HUES48 (cell line): ENCODE data around the gene IFNL2.
"Not testable (repeated sequence)": the region's sequence is repeated elsewhere in the genome, so short reads cannot be mapped to it uniquely, and the experiment has no call there.

Experiments
- H3K27ac ChIP-seq: one replicate; pipeline ENCODE4 v1.7.0; 2013; ENCODE audit warnings: low read depth, low read length, inconsistent platforms
- H3K27me3 ChIP-seq: 2 replicates; pipeline ENCODE4 v1.6.1; 2013; ENCODE audit warnings: mild to moderate bottlenecking, low read length; ENCODE audit not compliant: control insufficient read depth, insufficient read depth
- H3K36me3 ChIP-seq: 2 replicates; pipeline ENCODE4 v1.6.1; 2013; ENCODE audit warnings: low read length; ENCODE audit not compliant: control insufficient read depth, insufficient read depth
- H3K4me1 ChIP-seq: 2 replicates; pipeline ENCODE4 v1.6.1; 2013; ENCODE audit warnings: mild to moderate bottlenecking, low read length; ENCODE audit not compliant: control insufficient read depth, insufficient read depth
- H3K4me3 ChIP-seq: 2 replicates; pipeline ENCODE4 v1.5.1; 2013; ENCODE audit warnings: mild to moderate bottlenecking, low read depth, low read length
- H3K9ac ChIP-seq: 2 replicates; pipeline ENCODE4 v1.6.1; 2013; ENCODE audit warnings: mild to moderate bottlenecking, low read depth, low read length, moderate library complexity
- H3K9me3 ChIP-seq: 2 replicates; pipeline ENCODE4 v1.6.1; 2013; ENCODE audit warnings: low read length; ENCODE audit not compliant: control insufficient read depth, insufficient read depth

The IFNL2 gene

DNA sequence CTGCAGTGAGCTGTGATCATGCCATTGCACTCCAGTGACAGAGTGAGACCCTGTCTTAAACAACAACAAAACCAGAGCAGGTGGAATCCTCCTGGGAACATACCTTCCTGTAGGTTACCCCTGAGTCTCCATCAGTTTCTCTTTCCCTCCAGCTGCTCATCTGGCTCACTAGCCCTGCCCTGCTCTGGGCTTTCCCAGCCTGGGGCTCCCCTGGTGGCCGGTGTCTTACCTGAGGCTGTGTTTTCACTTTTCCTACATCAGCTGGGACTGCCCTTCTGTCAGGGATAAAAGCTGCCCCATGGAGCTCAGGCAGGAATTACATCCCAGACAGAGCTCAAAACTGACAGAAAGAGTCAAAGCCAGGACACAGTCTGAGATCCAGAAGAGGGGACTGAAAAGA is at the start of gene IFNL2:
Gene IFNL2, plus strand, starts transcription at position 312 of the 400 bp plus-strand sequence. CDS start 173 bp downstream, outside the sequence.
- not testable (repeated sequence) for H3K27ac ChIP-seq, H3K36me3 ChIP-seq, H3K9ac ChIP-seq, H3K4me3 ChIP-seq, H3K9me3 ChIP-seq, H3K4me1 ChIP-seq
- peaks cover 45% of the 10 kb centered on the region for H3K27me3 ChIP-seq

DNA sequence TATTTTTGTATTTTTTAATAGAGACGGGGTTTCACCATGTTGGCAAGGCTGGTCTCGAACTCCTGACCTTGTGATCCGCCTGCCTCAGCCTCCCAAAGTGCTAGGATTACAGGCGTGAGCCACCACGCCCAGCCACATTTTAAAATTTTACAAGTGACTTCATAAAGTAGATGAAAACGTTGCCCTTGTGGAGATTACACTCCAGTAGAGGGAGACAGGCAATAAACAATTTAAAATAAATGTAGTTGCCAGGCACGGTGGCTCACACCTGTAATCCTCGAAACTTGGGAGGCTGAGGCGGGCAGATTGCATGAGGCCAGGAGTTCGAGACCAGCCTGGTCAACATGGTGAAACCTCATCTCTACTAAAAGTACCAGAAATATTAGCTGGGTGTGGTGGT is 49.1 kb upstream of the IFNL2 start:
- not testable (repeated sequence) for H3K36me3 ChIP-seq, H3K4me1 ChIP-seq, H3K27me3 ChIP-seq, H3K27ac ChIP-seq, H3K9ac ChIP-seq, H3K4me3 ChIP-seq, H3K9me3 ChIP-seq

DNA sequence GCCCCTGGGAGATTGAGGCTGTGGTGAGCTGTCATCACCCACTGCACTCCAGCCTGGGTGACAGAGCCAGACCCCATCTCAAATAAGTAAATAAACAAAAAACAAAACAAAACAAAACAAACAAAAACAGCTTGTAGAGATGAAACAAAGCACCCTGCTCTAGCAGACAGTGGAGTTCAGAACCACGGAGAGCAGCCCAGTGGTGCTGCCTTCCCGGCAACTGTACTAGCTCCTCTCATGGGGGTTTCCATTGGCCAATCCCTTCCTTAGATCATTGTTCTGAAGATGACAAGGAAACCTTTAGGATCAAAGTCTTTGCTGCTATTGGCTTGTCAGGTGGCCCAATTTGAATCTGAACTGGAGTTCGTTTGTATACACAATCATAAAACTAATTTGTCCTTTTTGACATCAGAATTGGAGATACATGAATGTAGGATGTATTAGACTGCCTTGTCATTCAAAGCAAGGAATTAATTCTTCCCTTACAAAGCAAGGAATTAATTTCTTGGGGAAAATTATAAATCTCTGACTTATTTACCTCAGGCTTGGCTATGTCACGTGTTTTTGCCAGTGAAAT is 44.4 kb upstream of the IFNL2 start:
- Histone ChIP-seq H3K9me3 (no peaks in the 10 kb centered on the region), H3K4me1 (no peaks in the 10 kb centered on the region)

DNA sequence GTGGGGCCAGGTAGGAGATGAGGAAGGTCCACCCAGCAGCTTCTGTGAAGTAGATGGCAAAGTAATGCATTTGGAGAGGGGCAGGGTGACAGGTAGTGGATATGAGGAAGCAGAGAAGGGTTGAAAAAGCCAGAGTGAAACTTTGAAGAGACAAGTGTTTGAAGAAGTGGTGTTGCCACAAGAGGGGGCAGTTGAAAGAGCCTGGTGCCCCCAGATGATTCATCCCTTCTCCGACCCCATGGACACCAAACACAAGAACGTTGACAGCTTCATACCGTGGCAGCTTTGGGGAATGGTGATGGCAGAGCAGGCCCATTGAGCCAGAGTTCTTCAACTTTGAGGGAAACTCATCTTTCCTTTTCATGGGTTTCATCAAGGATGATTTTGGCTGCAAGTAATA is 43.3 kb upstream of the IFNL2 start:
- H3K36me3 ChIP-seq, result no peaks in the 10 kb centered on the region
- no peaks in the 10 kb centered on the region for H3K4me1 ChIP-seq
- H3K27me3 ChIP-seq, result 0 out of 2 replicates have a peak, but pooled peaks cover 5% of the 10 kb centered on the region
- no peak overlapping the region for H3K9ac ChIP-seq
- H3K27ac ChIP-seq, result no peak overlapping the region
- no peak overlapping the region for H3K4me3 ChIP-seq
- H3K9me3 ChIP-seq, result no peaks in the 10 kb centered on the region

More for the DNA sequence above, 44.4 kb upstream of the IFNL2 start:
- 0 out of 2 replicates have a peak, but pooled peaks cover 5% of the 10 kb centered on the region for H3K27me3 ChIP-seq
- no peak overlapping the region for H3K9ac ChIP-seq
- no peaks in the 10 kb centered on the region for H3K36me3 ChIP-seq
- H3K27ac ChIP-seq, result no peak overlapping the region
- no peak overlapping the region for H3K4me3 ChIP-seq

DNA sequence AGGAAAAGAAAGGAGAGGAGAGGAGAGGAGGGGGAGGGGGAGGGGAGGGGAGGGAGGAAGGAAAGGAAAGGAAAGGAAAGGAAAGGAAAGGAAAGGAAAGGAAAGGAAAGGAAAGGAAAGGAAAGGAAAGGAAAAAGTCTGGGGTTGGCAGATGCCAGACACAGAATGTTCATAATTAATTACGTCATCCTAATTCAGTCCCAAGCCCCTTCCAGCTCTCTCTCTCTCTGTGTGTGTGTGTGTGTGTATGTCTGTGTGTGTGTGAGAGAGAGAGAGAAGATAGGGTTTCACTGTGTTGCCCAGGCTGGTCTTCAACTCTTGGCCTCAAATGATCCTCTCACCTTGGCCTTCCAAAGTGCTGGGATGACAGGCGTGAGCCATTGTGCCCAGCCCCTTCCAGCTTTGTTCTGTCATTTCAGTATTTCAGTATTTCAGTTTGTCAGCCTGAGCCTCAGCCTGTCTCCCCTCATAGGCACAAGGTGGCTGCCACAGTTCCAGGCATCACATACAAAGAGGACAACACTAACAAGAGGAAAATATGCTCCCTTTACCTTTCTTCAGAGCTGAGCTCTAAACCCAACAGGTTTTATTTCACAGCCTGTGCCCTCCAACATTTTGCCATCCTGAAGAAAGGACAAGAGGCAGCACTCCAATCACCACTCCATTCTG is 38.0 kb upstream of the IFNL2 start:
- Histone ChIP-seq H3K27ac (no peak overlapping the region), H3K4me3 (no peak overlapping the region), H3K9ac (no peak overlapping the region), H3K4me1 (no peaks in the 10 kb centered on the region), H3K36me3 (no peaks in the 10 kb centered on the region), H3K27me3 (0 out of 2 replicates have a peak, but pooled peaks cover 5% of the 10 kb centered on the region), H3K9me3 (no peaks in the 10 kb centered on the region)

DNA sequence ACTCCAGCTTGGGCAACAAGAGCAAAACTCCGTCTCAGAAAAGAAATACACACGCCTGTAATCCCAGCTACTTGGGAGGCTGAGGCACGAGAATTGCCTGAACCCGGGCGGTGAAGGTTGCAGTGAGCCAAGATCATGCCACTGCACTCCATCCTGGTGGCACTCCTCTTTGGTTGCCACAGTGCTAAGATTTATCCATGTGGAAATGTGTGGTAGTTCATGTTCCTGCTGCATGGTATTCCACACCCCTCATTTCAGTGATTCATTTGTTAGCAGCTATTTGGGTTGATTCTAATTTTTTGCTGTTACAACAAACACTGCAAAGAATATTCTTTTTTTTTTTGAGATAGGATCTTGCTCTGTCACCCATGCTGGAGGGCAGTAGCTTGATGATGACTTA is 35.5 kb upstream of the IFNL2 start:
- no peak overlapping the region for H3K9ac ChIP-seq
- H3K27me3 ChIP-seq, result no peaks in the 10 kb centered on the region
- no peak overlapping the region for H3K27ac ChIP-seq
- no peak overlapping the region for H3K4me3 ChIP-seq
- H3K36me3 ChIP-seq, result no peaks in the 10 kb centered on the region
- no peaks in the 10 kb centered on the region for H3K9me3 ChIP-seq
- H3K4me1 ChIP-seq, result no peaks in the 10 kb centered on the region

DNA sequence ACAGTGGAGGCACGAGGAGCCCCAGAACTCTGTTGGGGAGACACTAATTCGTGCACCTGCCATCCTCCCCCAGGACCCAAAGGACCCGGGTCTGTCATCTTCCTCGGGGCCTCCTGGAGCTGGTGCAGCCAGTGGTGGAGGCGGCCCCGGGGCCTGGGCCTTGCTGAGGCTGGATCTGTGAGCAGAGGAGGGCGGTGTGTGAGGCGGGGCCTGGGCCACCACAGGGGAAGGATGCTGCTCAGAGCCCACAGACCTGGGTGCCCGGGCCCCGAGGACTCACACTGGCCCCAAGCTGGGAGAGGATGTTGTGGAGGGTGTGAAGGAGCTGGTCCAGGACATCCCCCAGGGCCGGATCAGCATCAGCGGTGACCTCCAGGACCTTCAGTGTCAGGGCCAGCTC is 31.7 kb upstream of the IFNL2 start:
- no peak overlapping the region for H3K9ac ChIP-seq
- H3K27ac ChIP-seq, result no peak overlapping the region
- no peaks in the 10 kb centered on the region for H3K9me3 ChIP-seq
- H3K36me3 ChIP-seq, result no peaks in the 10 kb centered on the region
- peaks cover 12% of the 10 kb centered on the region for H3K27me3 ChIP-seq
- no peaks in the 10 kb centered on the region for H3K4me1 ChIP-seq
- H3K4me3 ChIP-seq, result no peak overlapping the region

DNA sequence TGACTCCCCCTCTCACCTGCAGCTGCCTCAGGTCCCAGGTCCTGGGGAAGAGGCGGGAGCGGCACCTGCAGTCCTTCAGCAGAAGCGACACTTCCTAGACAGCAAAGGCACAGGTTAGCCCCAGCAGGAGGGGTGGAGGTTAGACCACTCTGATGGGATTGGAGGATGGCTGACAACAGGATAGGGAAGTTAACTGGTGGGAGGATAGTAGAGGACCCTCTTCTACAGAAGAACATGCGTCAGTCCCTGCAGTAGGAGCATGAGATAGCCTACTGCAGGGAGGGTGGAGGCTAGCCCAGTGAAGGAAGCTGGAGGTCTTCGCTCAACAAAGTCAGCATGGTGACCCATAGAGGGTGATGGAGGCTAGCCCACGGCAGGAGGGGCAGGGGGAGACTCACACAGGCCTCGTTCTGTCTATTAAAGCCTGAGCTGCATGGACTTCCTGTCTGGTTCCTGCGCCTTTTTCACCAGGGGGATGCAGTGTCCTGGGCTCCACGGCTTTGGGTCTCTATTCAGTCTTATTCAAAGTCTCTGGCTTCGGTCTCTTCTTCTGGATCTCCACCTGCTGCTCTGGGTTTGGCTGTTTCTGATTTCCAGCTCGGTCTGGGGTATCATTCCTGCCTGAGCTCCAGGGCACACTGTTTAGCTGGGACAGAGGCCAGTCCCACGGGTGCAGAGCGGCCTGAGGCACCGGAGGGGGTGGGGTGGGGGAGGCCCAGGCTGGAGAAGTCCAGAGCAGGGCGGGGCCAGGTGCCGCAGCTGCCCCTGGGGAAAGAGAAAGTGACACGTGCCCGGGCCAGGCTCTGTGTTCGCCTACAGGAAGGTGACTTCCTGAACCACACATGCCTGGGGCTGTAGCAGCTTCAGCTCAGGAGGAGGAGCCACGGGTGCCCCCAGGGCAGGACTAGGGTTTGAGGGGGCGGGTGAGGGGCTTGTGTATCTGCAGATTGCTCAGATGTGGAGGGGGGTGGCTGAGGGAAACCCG is 30.7 kb upstream of the IFNL2 start:
- Histone ChIP-seq H3K9ac (no peak overlapping the region), H3K36me3 (no peaks in the 10 kb centered on the region), H3K9me3 (no peaks in the 10 kb centered on the region), H3K4me3 (no peak overlapping the region), H3K4me1 (no peaks in the 10 kb centered on the region), H3K27ac (no peak overlapping the region), H3K27me3 (peaks cover 12% of the 10 kb centered on the region)

DNA sequence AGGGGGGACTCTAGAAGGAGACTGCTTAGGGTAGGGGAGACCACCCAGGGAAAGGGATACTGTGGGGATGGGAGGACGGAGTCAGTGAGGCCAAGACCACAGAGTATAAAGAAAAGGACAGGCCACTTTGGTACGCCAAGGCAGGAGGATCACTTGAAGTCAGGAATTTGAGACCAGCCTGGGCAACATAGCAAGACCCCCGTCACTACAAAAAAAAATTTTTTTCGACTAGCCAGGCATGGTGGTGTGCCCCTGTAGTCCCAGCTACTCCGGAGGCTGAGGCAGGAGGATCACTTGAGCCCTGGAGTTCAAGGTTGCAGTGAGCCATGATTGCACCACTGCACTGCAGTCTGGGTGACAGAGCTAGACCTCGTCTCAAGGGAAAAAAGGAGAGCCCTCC is 30.0 kb upstream of the IFNL2 start:
- H3K4me3 ChIP-seq, result no peak overlapping the region
- H3K4me1 ChIP-seq, result no peaks in the 10 kb centered on the region
- H3K9ac ChIP-seq, result no peak overlapping the region
- no peak overlapping the region for H3K27ac ChIP-seq
- no peaks in the 10 kb centered on the region for H3K36me3 ChIP-seq
- peaks cover 12% of the 10 kb centered on the region for H3K27me3 ChIP-seq
- no peaks in the 10 kb centered on the region for H3K9me3 ChIP-seq

DNA sequence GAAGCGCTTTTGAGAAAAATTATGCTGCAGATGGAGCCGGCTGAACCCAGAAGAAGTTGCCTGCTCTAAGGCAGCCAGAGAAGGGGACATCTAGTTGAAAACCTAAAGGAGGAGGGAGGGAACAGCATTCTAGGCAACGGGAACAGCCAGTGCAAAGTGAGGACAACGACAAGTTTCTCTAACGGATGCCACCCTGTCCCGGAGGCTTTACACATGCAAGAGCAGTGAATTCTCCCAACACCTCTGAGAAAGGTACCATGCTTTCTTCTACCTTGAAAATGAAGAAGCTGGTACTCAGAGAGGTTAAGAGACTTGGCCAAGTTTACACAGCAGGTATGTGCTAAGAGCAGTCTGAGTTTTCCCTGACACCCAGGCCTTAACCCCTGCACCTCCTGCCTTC is 29.3 kb upstream of the IFNL2 start:
- Histone ChIP-seq H3K27ac (no peak overlapping the region), H3K27me3 (peaks cover 12% of the 10 kb centered on the region), H3K9ac (no peak overlapping the region), H3K4me1 (no peaks in the 10 kb centered on the region), H3K36me3 (no peaks in the 10 kb centered on the region), H3K9me3 (no peaks in the 10 kb centered on the region), H3K4me3 (no peak overlapping the region)

DNA sequence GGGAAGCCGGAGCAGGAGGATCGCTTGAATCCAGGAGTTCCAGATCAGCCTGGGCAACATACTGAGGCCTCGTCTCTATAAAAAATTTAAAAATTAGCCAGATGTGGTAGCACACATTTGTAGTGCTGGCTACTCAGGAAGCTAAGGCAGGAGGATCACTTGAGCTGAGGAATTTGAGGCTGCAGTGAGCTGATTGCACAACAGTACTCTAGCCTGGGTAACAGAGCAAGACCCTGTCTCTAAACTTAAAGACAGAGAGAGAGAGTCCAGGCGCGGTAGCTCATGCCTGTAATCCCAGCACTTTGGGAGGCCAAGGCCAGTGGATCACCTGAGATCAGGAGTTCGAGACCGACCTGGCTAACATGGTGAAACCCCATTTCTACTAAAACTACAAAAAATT is 27.8 kb upstream of the IFNL2 start:
- Histone ChIP-seq H3K36me3 (no peaks in the 10 kb centered on the region), H3K4me1 (no peaks in the 10 kb centered on the region), H3K27me3 (peaks cover 12% of the 10 kb centered on the region), H3K4me3 (no peak overlapping the region), H3K9me3 (no peaks in the 10 kb centered on the region), H3K9ac (no peak overlapping the region), H3K27ac (no peak overlapping the region)
